SU-DHL-6 (cell line): ENCODE results near the gene ARL2.

Source experiments
- EZH2phosphoT487 ChIP-seq: fragments of 200-600 bp; sonication (generic), shearing (Covaris generic); conservative IDR thresholded peaks from 2 replicates; pipeline ENCODE4 v1.6.1; 2018; ENCODE audit warnings: mild to moderate bottlenecking, antibody characterized with exemption, low read length, moderate library complexity, mixed read lengths
- TF ChIP-seq, protein P1 (sequence below): fragments of 200-600 bp; sonication (generic); IDR thresholded peaks from one replicate; pipeline ENCODE4 v1.5.1; 2017; ENCODE audit warnings: antibody characterized with exemption, mild to moderate bottlenecking, low read length, moderate library complexity; ENCODE audit not compliant: insufficient read depth, poor library complexity, severe bottlenecking

DNA sequence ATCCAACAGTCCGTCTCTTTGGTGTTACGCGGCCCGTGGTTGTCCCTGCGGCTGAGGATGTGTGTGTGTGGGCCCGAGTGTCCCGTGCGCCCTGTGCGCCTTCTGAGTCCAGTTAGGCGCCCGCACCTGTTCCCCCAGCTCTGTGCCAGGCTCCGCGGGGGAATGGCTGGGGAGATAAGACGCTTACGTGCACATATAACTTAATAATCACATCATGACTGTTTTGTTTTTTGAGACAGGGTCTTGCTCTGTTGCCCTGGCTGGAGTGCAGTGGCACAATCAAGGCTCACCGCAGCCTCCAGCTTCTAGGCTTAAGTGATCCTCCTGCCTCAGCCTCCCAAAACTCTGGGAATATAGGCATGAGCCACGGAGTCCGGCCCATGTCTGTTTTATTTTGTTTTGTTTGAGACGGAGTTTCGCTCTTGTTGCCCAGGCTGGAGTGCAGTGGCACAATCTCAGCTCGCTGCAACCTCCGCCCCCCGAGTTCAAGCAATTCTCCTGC, 817 bp downstream of the ARL2 start:
- TF ChIP-seq, protein P1, sequence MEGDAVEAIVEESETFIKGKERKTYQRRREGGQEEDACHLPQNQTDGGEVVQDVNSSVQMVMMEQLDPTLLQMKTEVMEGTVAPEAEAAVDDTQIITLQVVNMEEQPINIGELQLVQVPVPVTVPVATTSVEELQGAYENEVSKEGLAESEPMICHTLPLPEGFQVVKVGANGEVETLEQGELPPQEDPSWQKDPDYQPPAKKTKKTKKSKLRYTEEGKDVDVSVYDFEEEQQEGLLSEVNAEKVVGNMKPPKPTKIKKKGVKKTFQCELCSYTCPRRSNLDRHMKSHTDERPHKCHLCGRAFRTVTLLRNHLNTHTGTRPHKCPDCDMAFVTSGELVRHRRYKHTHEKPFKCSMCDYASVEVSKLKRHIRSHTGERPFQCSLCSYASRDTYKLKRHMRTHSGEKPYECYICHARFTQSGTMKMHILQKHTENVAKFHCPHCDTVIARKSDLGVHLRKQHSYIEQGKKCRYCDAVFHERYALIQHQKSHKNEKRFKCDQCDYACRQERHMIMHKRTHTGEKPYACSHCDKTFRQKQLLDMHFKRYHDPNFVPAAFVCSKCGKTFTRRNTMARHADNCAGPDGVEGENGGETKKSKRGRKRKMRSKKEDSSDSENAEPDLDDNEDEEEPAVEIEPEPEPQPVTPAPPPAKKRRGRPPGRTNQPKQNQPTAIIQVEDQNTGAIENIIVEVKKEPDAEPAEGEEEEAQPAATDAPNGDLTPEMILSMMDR, result no peak
- TF ChIP-seq EZH2phosphoT487, result no peak
